Fibroblast of skin of right biceps (primary cell): ENCODE data around the gene MMRN1.
A peak's percentile ranks its signal among the peaks of the same experiment; 100 is the strongest.

ENCODE experiments used
- DNase-seq: peaks from one replicate; pipeline ENCODE4 v3.0.0-alpha.2; 2013

MMRN1 gene, protein sequence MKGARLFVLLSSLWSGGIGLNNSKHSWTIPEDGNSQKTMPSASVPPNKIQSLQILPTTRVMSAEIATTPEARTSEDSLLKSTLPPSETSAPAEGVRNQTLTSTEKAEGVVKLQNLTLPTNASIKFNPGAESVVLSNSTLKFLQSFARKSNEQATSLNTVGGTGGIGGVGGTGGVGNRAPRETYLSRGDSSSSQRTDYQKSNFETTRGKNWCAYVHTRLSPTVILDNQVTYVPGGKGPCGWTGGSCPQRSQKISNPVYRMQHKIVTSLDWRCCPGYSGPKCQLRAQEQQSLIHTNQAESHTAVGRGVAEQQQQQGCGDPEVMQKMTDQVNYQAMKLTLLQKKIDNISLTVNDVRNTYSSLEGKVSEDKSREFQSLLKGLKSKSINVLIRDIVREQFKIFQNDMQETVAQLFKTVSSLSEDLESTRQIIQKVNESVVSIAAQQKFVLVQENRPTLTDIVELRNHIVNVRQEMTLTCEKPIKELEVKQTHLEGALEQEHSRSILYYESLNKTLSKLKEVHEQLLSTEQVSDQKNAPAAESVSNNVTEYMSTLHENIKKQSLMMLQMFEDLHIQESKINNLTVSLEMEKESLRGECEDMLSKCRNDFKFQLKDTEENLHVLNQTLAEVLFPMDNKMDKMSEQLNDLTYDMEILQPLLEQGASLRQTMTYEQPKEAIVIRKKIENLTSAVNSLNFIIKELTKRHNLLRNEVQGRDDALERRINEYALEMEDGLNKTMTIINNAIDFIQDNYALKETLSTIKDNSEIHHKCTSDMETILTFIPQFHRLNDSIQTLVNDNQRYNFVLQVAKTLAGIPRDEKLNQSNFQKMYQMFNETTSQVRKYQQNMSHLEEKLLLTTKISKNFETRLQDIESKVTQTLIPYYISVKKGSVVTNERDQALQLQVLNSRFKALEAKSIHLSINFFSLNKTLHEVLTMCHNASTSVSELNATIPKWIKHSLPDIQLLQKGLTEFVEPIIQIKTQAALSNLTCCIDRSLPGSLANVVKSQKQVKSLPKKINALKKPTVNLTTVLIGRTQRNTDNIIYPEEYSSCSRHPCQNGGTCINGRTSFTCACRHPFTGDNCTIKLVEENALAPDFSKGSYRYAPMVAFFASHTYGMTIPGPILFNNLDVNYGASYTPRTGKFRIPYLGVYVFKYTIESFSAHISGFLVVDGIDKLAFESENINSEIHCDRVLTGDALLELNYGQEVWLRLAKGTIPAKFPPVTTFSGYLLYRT

GRCh38 chr4:89894649-89895550 lies at the start of gene MMRN1:
TSS of gene MMRN1 (plus strand) at chr4:89894854. CDS start at chr4:89894972, 118 bp downstream.
- DNase-seq = no peak

GRCh38 chr4:89847571-89848325 lies 46.9 kb upstream of the MMRN1 start:
- DNase-seq = no peak

DNA sequence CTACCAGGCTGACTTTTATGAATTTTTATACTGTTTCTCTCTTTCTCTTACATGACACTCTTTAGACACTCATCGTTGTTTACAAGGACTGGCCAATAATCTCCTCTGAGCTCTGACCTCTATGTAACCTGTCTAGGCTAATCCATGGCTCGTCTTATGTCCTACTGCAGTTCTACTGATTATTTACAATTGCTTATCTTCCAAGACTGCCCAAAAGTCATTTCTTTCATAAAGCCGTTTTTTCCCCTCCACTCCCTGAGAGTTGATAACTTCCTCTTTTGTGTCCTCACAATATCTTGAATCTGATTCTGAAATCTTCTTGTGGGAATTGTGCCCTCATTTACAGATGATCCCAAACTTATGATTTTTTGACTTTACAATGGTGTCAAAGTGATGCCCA lies 39.4 kb upstream of the MMRN1 start:
- no peak for DNase-seq

- DNase-seq = no peak
Measured at GRCh38 chr4:89860971-89861370, 33.7 kb upstream of the MMRN1 start.

DNA sequence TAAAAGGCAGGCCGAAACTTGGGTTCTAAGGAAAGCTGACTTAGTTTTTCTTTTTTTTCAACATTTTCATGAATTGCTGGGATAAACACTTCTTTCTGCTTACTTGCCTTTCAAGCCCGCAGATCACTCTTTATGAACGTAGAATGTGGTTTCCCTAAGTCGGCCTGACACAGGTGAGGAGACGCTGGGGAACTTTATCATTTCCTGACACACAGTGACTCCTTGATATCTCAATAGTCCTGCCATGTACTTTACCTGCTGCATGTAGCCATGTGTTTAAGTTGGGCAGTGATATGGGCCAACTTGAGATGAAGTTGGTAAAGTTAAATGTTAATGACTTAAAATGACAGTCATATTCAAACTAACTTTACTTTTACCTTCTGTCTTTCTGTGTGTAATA lies 31.1 kb upstream of the MMRN1 start:
- no peak for DNase-seq

- no peak for DNase-seq
Measured at GRCh38 chr4:89868276-89868675, 26.4 kb upstream of the MMRN1 start.

GRCh38 chr4:89868999-89869589 lies 25.6 kb upstream of the MMRN1 start:
- no peak for DNase-seq

GRCh38 chr4:89871211-89871610 lies 23.4 kb upstream of the MMRN1 start:
- DNase-seq = no peak

DNA sequence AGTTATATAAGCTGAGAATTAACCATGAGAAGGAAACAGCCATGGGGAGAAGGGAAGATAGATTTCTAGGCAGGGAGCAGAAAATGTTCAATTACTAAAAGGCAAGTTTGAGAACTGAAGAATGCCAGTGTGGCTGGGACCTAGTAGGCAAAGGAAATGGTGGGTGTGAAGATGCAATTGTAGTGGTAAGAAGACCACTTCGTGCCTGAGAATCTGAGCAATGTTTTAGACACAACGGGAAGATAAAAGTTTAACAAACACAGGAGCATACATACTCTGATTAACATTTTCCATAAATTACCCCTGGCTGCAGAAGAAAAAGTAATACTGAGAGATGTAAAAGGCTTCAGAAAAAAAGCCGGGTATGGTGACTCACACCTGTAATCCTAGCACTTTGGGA lies 18.1 kb upstream of the MMRN1 start:
- DNase-seq = no peak

DNA sequence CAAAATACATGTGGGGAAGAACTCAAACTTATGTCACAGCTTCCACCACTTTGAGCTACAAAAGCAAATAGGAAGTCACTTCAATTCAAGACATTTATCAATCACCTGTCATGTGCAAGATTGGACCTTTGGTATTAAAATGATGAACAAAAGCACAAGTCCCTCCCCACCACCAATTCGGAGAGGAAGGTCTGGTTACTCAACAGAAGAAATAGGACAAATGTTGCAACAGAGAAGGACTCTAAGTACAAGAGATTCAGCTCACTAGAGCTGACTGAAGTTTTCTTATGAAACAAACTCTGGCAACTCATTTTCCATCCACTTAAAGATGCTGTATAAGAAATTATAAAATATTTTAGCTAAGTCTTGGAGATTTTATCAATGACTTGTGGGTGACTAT lies 16.0 kb upstream of the MMRN1 start:
- no peak for DNase-seq

DNA sequence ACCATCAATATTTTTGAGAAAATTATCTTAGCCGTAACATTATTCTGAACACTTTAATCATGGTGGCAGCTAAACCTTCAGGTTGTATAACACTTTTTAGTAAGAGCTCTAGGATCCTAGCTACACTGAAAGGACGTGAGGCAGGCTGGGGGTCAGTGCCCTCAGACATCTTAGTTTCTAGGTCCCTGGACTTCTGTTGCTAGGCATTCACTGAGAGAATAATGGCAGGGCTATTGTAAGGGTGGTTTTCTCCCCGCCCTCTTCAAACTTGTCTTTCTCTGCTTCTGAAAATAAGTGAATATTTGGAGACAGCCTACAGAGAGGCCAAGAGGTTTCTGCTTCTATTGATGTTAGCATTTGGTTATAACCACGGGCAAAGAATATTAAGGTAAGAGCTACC lies 15.4 kb upstream of the MMRN1 start:
- no peak for DNase-seq

DNA sequence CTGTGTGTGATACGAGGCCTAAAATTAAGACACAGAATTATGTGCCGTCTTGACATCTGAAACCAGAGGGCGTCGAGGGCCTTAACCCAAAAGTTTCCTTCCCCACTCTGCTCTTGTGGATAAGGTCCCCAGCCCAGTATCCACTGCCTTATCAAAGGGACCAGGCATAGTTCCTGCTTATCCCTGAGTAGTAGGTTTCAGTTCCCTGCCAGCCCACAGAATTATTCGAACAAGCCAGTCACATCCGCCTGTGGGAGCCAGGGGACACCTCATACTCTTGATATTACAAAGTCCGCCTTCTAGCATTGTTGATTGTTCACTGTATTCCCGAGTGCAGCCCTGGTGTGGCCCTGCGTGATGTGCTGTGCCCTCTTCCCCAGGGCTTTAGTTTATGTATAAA lies 5.4 kb upstream of the MMRN1 start:
- no peak for DNase-seq

DNA sequence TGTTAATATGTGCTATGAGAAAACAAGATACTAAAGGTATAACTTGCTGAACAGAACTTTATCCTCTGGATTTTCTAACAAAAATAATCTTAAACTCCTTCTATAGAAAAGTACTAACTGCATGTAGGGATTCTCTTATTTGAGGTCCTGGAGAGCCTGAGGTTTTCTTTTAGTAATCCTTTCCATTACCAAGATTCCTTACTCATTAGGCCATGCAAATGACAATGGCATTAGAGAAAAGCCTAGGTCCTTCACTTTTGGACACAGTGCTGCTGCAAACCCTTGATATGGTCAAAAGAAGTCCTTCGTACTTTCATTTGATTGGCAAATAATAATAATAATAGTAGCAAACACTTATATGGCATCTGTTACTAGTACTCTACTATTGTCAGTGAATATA lies 3.2 kb downstream of the MMRN1 start:
- no peak for DNase-seq

- DNase-seq = no peak
Measured at GRCh38 chr4:89898304-89898716, 3.7 kb downstream of the MMRN1 start.

DNA sequence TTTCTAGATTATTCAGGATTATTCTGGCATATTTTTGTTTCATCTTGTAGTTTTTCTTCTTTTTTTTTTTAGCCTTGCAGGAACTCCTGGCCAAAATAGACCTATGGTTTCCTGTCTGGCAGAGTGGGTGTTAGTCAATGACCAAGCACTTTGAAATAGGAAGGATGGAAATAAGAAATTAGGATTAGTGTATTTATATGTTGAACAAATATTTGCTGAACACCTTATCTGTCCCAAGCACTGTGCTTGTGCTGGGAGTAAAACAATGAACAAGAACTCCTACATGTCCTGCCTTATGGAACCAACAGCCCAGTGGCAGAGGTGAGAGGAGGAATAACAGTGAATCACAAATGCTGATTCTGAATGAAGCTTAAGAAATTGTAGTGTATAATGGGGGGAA lies 4.5 kb downstream of the MMRN1 start:
- no peak for DNase-seq

GRCh38 chr4:89899854-89900253 lies 5.2 kb downstream of the MMRN1 start:
- DNase-seq = no peak

DNA sequence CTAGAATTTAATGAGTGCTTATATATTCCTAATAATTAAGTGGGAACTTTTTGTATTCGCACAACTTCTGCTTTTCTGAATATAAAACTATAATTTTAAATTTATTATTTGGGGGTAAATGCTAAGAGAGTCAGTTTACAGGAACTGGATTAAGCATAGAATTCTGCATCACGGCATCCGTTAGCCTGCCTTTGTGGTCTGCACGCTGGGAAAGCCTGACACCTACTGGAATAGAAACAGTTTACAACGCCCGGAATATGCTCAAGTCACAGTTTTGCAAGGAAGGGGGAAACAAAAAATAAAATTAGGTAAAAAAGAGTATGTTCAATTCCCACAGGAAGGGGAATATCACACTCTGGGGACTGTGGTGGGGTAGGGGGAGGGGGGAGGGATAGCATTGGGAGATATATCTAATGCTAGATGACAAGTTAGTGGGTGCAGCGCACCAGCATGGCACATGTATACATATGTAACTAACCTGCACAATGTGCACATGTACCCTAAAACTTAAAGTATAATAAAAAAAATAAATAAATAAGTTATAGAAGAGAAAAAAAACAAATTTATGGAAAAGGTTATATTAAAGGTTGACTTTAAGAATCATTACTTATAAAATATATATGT lies 7.3 kb downstream of the MMRN1 start:
- DNase-seq = peak; percentile 45

GRCh38 chr4:89904524-89904923 lies 9.9 kb downstream of the MMRN1 start:
- DNase-seq = no peak

DNA sequence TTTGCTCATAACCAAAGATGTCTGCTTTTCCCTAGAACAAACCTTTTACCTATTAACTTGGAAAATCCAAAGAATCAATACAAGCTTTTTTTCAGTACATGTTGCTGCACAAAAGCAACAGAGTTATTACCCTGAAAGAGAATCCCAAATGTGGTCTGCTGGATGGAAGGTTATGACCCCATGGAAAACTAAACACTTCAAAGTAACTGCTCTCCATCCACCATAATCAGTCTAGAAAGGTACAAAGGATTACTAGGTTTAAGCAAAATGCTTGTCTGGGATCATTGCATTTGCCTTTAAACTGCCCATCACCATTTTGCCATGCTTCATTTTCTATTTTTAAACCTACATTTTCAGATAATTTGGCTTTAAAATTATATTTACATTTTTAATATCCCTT lies 11.7 kb downstream of the MMRN1 start:
- no peak for DNase-seq

- DNase-seq = peak; percentile 7
Measured at GRCh38 chr4:89906777-89907521, 12.3 kb downstream of the MMRN1 start.
